Endodermal cell (in vitro differentiated cells): Measurements from ENCODE around the gene GKAP1. TPM values are rescaled to one million over a fixed set of nuclear protein-coding genes. Genes with fewer than 3 reads are reported as not detected.

Experiments
- DNase-seq: peaks from one replicate; pipeline ENCODE4 v3.0.0-alpha.2; 2017
- H3K27ac ChIP-seq: 2 replicates; pipeline ENCODE4 v1.5.1; 2013; ENCODE audit warnings: mild to moderate bottlenecking, low read depth, low read length, moderate library complexity
- H3K27me3 ChIP-seq: 2 replicates; pipeline ENCODE4 v1.6.1; 2013; ENCODE audit warnings: mild to moderate bottlenecking, low read length, moderate library complexity; ENCODE audit not compliant: insufficient read depth, control insufficient read depth, poor library complexity, severe bottlenecking
- H3K36me3 ChIP-seq: 2 replicates; pipeline ENCODE4 v1.7.0; 2013; ENCODE audit warnings: mild to moderate bottlenecking, low read length, moderate library complexity; ENCODE audit not compliant: control insufficient read depth, insufficient read depth
- H3K4me1 ChIP-seq: one replicate; pipeline ENCODE4 v1.7.0; 2013; ENCODE audit warnings: low read length; ENCODE audit not compliant: control insufficient read depth, insufficient read depth
- H3K4me3 ChIP-seq: 2 replicates; pipeline ENCODE4 v1.5.1; 2013; ENCODE audit warnings: mild to moderate bottlenecking, low read length, moderate library complexity
- H3K9ac ChIP-seq: 2 replicates; pipeline ENCODE4 v1.6.1; 2013; ENCODE audit warnings: mild to moderate bottlenecking, low read length, moderate library complexity; ENCODE audit not compliant: poor library complexity, severe bottlenecking; ENCODE audit errors: extremely low read depth
- H3K9me3 ChIP-seq: 2 replicates; pipeline ENCODE4 v1.6.1; 2013; ENCODE audit warnings: mild to moderate bottlenecking, low read length, moderate library complexity; ENCODE audit not compliant: control insufficient read depth
- H3K27ac Mint-ChIP-seq: 2 replicates; pipeline ENCODE4 v1.8.0; 2020; ENCODE audit warnings: mixed read lengths
- H3K27me3 Mint-ChIP-seq: 2 replicates; pipeline ENCODE4 v1.8.0; 2021; ENCODE audit warnings: mild to moderate bottlenecking, mixed read lengths; ENCODE audit not compliant: insufficient read depth
- H3K36me3 Mint-ChIP-seq: 2 replicates; pipeline ENCODE4 v1.8.0; 2020; ENCODE audit warnings: low read depth, mixed read lengths
- H3K4me1 Mint-ChIP-seq: 2 replicates; pipeline ENCODE4 v1.8.0; 2020; ENCODE audit warnings: mixed read lengths
- H3K4me3 Mint-ChIP-seq: 2 replicates; pipeline ENCODE4 v1.8.0; 2020; ENCODE audit warnings: mild to moderate bottlenecking, moderate library complexity, mixed read lengths
- H3K9me3 Mint-ChIP-seq: 2 replicates; pipeline ENCODE4 v1.8.0; 2020; ENCODE audit warnings: mild to moderate bottlenecking, mixed read lengths
- CTCF ChIP-seq: fragments of 200-600 bp; sonication (generic); conservative IDR thresholded peaks from 2 replicates; pipeline ENCODE4 v1.5.0; 2021; ENCODE audit warnings: antibody characterized with exemption, mild to moderate bottlenecking
- WGBS, 2 experiments: methylation state at CpG; one replicate each; pipeline versions ENCODE4 v1.1.5 to v1.1.7; 2013; ENCODE audit warnings: missing lambda C conversion rate in 2 of 2, mixed read lengths in 1 of 2; ENCODE audit not compliant: insufficient coverage in 1 of 2, insufficient read length in 1 of 2; 5-methylcytosine and 5-hydroxymethylcytosine counted together
- total RNA-seq, 2 donors: library from RNA; stranded (reverse); fragmentation: NEBNext Ultra II Directional in 1 of 2; extraction: Animal tissue kit (Norgen Biotek cat#: 25700) in 1 of 2; gene quantifications; 2 replicates in 1 of 2; 3 replicates in 1 of 2; pipeline ENCODE4 v1.2.1, GENCODE V29; 2021

Gene GKAP1
- total RNA-seq, 2 donors from 2014 or later: 8.5 to 13.5 TPM

- Mint-ChIP-seq H3K36me3 (peaks cover 4% of the 10 kb centered on the region), H3K4me1 (no peaks in the 10 kb centered on the region), H3K27me3 (no peaks in the 10 kb centered on the region), H3K4me3 (no peak overlapping the region), H3K27ac (no peak overlapping the region), H3K9me3 (no peaks in the 10 kb centered on the region)
- H3K4me1 ChIP-seq: no peaks in the 10 kb centered on the region
- no peaks in the 10 kb centered on the region for H3K9me3 ChIP-seq
- H3K27ac ChIP-seq: no peak overlapping the region
- TF ChIP-seq CTCF: no peak
- no peaks in the 10 kb centered on the region for H3K27me3 ChIP-seq
- 97 to 100% methylated on average over 1 to 4 of the region's 6 CpGs for WGBS, 2 experiments
- DNase-seq: no peak
- H3K4me3 ChIP-seq: no peak overlapping the region
- H3K36me3 ChIP-seq: no peaks in the 10 kb centered on the region
- H3K9ac ChIP-seq: no peak overlapping the region
These were observed 44.7 kb downstream of the GKAP1 start for GRCh38 chr9:83772860-83773259.

- DNase-seq: no peak
- Histone ChIP-seq H3K4me3 (no peak overlapping the region), H3K36me3 (no peaks in the 10 kb centered on the region), H3K4me1 (no peaks in the 10 kb centered on the region), H3K27ac (no peak overlapping the region), H3K27me3 (no peaks in the 10 kb centered on the region), H3K9ac (no peak overlapping the region), H3K9me3 (no peaks in the 10 kb centered on the region)
- Mint-ChIP-seq H3K9me3 (peaks cover 9% of the 10 kb centered on the region), H3K27me3 (no peaks in the 10 kb centered on the region), H3K27ac (no peak overlapping the region), H3K36me3 (peaks cover 11% of the 10 kb centered on the region), H3K4me3 (no peak overlapping the region), H3K4me1 (no peaks in the 10 kb centered on the region)
- WGBS, 2 experiments: 92 to 100% methylated on average over 3 to 5 of the region's 5 CpGs
- no peak for TF ChIP-seq CTCF
These were observed 52.2 kb downstream of the GKAP1 start for GRCh38 chr9:83765376-83765775.

DNA sequence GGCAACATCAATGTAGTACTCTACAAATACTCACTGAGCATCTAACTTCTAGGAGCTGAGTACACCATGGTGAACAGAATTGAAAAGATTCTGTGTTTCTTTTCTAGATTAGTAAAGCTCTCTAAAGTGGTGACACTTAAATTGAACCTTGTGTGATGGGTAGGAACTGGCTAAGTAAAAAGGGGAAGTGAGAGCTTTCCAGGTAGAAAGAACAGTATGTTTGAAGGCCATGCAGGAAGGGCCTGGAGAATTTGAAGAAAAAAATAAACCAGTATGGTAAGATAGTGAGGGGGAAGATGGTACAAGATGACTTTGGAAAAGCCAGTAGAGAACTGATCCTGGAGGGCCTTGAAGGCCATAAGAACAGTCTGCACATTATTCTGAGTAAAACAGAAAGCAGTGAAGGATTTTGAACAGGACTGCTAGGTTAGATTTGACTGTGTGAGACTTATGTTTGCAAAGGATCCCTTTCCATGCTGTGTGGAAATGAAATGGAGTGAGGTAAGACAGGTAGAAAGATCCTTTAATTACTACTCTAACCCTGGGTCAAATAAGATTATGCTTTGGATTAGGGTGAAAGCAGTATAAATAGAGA, 63.1 kb downstream of the GKAP1 start:
- DNase-seq: no peak
- H3K4me3 Mint-ChIP-seq: no peak overlapping the region
- no peaks in the 10 kb centered on the region for H3K9me3 Mint-ChIP-seq
- no peak overlapping the region for H3K27ac Mint-ChIP-seq
- H3K27me3 Mint-ChIP-seq: no peaks in the 10 kb centered on the region
- H3K27me3 ChIP-seq: no peaks in the 10 kb centered on the region
- H3K9me3 ChIP-seq: no peaks in the 10 kb centered on the region
- no peak overlapping the region for H3K4me3 ChIP-seq
- peaks cover 4% of the 10 kb centered on the region for H3K36me3 ChIP-seq
- H3K27ac ChIP-seq: no peak overlapping the region
- H3K36me3 Mint-ChIP-seq: peaks cover 6% of the 10 kb centered on the region
- H3K4me1 Mint-ChIP-seq: no peaks in the 10 kb centered on the region
- H3K9ac ChIP-seq: no peak overlapping the region
- TF ChIP-seq CTCF: no peak
- H3K4me1 ChIP-seq: no peaks in the 10 kb centered on the region
